Lower leg skin (tissue), 3 donors: Measurements from ENCODE around the gene C6orf62.

Experiments used
- CTCF ChIP-seq, 3 donors: fragments of 450-650 bp; IDR thresholded peaks; one replicate each; pipeline ENCODE4 v1.5.1; 2016; ENCODE audit warnings: antibody characterized with exemption in 3 of 3, mild to moderate bottlenecking in 3 of 3, moderate library complexity in 2 of 3
- POLR2A ChIP-seq, 2 donors: fragments of 450-650 bp; IDR thresholded peaks; one replicate each; pipeline ENCODE4 v1.6.1; 2016 to 2017; ENCODE audit warnings: antibody characterized with exemption in 2 of 2, mild to moderate bottlenecking in 1 of 2, moderate library complexity in 1 of 2

DNA sequence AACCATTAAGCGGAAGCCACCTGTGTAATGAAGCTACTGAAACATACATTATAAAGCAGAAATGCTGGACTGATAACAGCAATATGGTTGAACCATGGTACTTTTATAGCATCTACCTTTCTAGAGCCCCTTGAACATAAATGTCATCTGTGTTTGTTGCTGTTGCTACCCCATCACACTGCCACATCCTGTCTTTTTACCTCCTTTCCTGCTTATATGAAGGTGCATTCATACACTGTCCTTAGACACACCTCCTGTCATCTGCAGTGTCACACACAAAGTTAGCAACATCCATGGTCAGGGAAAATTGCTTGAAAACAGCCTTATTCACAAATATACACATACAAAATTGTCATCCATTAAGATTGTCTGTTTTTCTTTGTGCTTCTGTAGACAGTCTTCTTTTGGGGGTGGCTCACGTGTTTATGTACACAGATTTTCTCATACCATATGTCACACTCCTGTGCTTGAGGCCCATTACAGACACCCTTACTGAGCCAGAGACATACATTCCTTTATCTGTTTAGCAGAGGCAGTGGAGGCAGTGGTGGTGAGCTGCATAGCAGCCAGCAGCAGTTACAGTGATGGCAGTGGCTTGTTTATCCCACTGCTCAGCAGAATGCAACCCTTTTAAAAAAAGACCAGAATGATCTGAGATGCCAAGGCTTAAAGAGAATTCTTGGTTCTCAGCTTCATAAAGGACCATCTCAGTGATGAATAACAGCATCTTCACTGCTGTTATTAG, 25.9 kb downstream of the C6orf62 start:
- TF ChIP-seq CTCF (IDR thresholded peaks at IDR 0.05) (no peak), POLR2A (IDR thresholded peaks at IDR 0.05) (no peak)
